ENCODE measurements around the gene LMX1A. TPM values are rescaled to one million over a fixed set of nuclear protein-coding genes. Genes with fewer than 3 reads are reported as not detected.

The LMX1A gene
- not detected for total RNA-seq (2021; ENCODE audit: unreplicated experiment)
- polyA plus RNA-seq (2012; ENCODE audit: insufficient read length): not detected
- Bru-seq, nascent RNA: percentile 4 among the genes with signal in this experiment
- percentile 2 among the genes with signal in this experiment for BruChase-seq, experiment 1, labeled RNA remaining after a 2-hour chase
- not detected for BruChase-seq, experiment 2, labeled RNA remaining after a 6-hour chase
- long read RNA-seq: 0 reads

GRCh38 chr1:165355977-165356811 lies at the start of gene LMX1A:
TSS of gene LMX1A (minus strand) at chr1:165356715. CDS start at chr1:165355559, 1,156 bp downstream.
- in situ Hi-C loops (cut with HindIII; ENCODE audit: low pct_unique_long_range_greater_than_20kb, low sequenced_read_pairs) (no loop called here), intact Hi-C loops (cut with micrococcal nuclease; ENCODE audit: unreplicated experiment) (no loop called here)
- CTCF ChIA-PET: interaction anchor here (0.6 kb wide), 1 partner anchor 206 kb away, joined by 3 read pairs; no protein-coding TSS in a partner anchor
- Histone ChIP-seq H3K9me3 (ENCODE audit: control insufficient read depth, insufficient read depth, low read depth, low read length) (no peaks in the 10 kb centered on the region), H3K4me3 (ENCODE audit: low read depth in 2 of 2, low read length in 2 of 2) (peak within 1 kb of the TSS; percentile 9 to 30; a peak in 2 of 4 replicates), H3K27ac (ENCODE audit: low read length) (no peak within 1 kb of the TSS), H3K36me3 (ENCODE audit: control insufficient read depth, insufficient read depth, low read length) (no peaks in the 10 kb centered on the region), H3K27me3 (ENCODE audit: control insufficient read depth, insufficient read depth, low read length) (peaks cover 24% of the 10 kb centered on the region), H3K4me1 (ENCODE audit: control insufficient read depth, insufficient read depth, low read length) (peaks cover 9% of the 10 kb centered on the region; the same call in 1 of the 2 replicates)
- ATAC-seq (peak; percentile 56), DNase-seq (ENCODE audit: low read depth, low spot score) (no peak)
- BruUV-seq (replicated peaks): no TSS peak
- POLR2A ChIA-PET: no interaction called here
- TF ChIP-seq SIN3A (IDR thresholded peaks at IDR 0.05; ENCODE audit: borderline replicate concordance, insufficient read depth, low read depth, low read length) (no peak), CTCF (IDR thresholded peaks at IDR 0.05) (no peak), TCF7L2 (IDR thresholded peaks at IDR 0.05; ENCODE audit: low read depth, low read length) (no peak), REST (IDR thresholded peaks at IDR 0.05; ENCODE audit: insufficient read depth in 1 of 2, low read depth in 2 of 2, low read length in 1 of 2) (no peak), POLR2AphosphoS5 (IDR thresholded peaks at IDR 0.05; ENCODE audit: low read depth, low read length) (no peak)

DNA sequence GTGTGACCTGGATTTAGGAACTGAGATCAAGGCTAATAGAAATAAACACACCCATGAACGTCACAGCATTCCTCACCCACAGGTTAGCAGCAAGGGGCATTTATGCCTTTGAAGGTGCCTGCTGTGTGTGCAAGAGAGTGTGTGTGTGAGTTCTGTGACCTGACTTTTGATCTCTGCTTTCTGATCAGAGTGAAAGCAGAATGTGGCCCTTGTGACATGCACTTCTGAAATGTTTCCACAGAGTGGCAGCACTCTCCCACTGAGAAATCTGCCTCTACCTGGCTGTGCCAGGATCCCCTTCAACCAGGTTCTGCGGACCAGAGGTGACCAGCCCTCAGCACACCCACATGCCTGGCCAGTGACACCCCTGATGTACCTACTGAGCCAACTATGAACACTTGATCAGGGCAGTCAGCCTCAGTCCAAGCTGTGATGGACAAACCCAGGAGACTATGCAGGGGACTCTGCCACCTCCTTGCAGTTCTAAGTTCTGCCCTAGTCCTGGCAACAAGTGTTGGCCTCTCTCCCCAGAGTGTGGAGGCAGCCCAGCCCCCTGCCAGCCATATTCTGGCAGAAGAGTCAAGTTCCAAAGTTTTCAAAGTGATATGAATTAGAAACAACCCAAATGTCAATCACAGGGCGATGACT lies 47.4 kb upstream of the LMX1A start:
- H3K36me3 ChIP-seq (ENCODE audit: control insufficient read depth, insufficient read depth, low read length): no peaks in the 10 kb centered on the region
- no peak for TF ChIP-seq TCF7L2 (IDR thresholded peaks at IDR 0.05; ENCODE audit: low read depth, low read length)
- peak; percentile 77 for TF ChIP-seq CTCF (IDR thresholded peaks at IDR 0.05)
- TF ChIP-seq POLR2AphosphoS5 (IDR thresholded peaks at IDR 0.05; ENCODE audit: low read depth, low read length): no peak
- H3K27me3 ChIP-seq (ENCODE audit: control insufficient read depth, insufficient read depth, low read length): no peaks in the 10 kb centered on the region
- H3K4me1 ChIP-seq (ENCODE audit: control insufficient read depth, insufficient read depth, low read length): no peaks in the 10 kb centered on the region
- no peak overlapping the region for H3K4me3 ChIP-seq (ENCODE audit: low read depth in 2 of 2, low read length in 2 of 2)
- H3K27ac ChIP-seq (ENCODE audit: low read length): no peak overlapping the region
- BruUV-seq (replicated peaks): no TSS peak
- intact Hi-C loops (cut with micrococcal nuclease; ENCODE audit: unreplicated experiment): loop anchor here (1.0 kb wide), 1 partner anchor 189 kb away; no protein-coding TSS in a partner anchor
- in situ Hi-C loops (cut with HindIII; ENCODE audit: low pct_unique_long_range_greater_than_20kb, low sequenced_read_pairs): no loop called here
- ChIA-PET POLR2A (no interaction called here), CTCF (no interaction called here)
- DNase-seq (ENCODE audit: low read depth, low spot score): no peak
- no peaks in the 10 kb centered on the region for H3K9me3 ChIP-seq (ENCODE audit: control insufficient read depth, insufficient read depth, low read depth, low read length)
- ATAC-seq: peak; percentile 88

Data from Panc1 (cell line).